ENCODE results near the gene DOCK4.
"Not testable (repeated sequence)": the region's sequence is repeated elsewhere in the genome, so short reads cannot be mapped to it uniquely, and the experiment has no call there.

DOCK4 gene

GRCh38 chr7:112206238-112206990, at the start of gene DOCK4, which contains the start of gene ZNF277:
Gene DOCK4, minus strand, starts transcription at chr7:112206399. Its CDS starts 261 bp downstream, at chr7:112206138.
Gene ZNF277, plus strand, starts transcription at chr7:112206695. Its CDS starts 22 bp downstream, at chr7:112206717.
- no peak for TF ChIP-seq JUND (IDR thresholded peaks at IDR 0.05; ENCODE audit: low read depth)
- peak; percentile 91 to 98 for DNase-seq (ENCODE audit: low read depth in 1 of 2, low spot score in 1 of 2)
- in situ Hi-C loops (cut with HindIII; ENCODE audit: low pct_unique_long_range_greater_than_20kb, low sequenced_read_pairs) = no loop called here

GRCh38 chr7:112255388-112255720, 49.2 kb upstream of the DOCK4 start:
- TF ChIP-seq JUND (IDR thresholded peaks at IDR 0.05; ENCODE audit: low read depth) = no peak
- peak in 1 of 2 experiments; percentile 2 for DNase-seq (ENCODE audit: low read depth in 1 of 2, low spot score in 1 of 2)
- in situ Hi-C loops (cut with HindIII; ENCODE audit: low pct_unique_long_range_greater_than_20kb, low sequenced_read_pairs) = no loop called here

- DNase-seq (ENCODE audit: low read depth in 1 of 2, low spot score in 1 of 2) = no peak
- TF ChIP-seq JUND (IDR thresholded peaks at IDR 0.05; ENCODE audit: low read depth) = no peak
- in situ Hi-C loops (cut with HindIII; ENCODE audit: low pct_unique_long_range_greater_than_20kb, low sequenced_read_pairs) = no loop called here
These were observed 48.6 kb upstream of the DOCK4 start for GRCh38 chr7:112254709-112255387.

GRCh38 chr7:112254156-112254555, 48.0 kb upstream of the DOCK4 start:
- TF ChIP-seq JUND (IDR thresholded peaks at IDR 0.05; ENCODE audit: low read depth) = no peak
- in situ Hi-C loops (cut with HindIII; ENCODE audit: low pct_unique_long_range_greater_than_20kb, low sequenced_read_pairs) = no loop called here
- peak in 1 of 2 experiments; percentile 25 for DNase-seq (ENCODE audit: low read depth in 1 of 2, low spot score in 1 of 2)

GRCh38 chr7:112252691-112253090, 46.5 kb upstream of the DOCK4 start:
- TF ChIP-seq JUND (IDR thresholded peaks at IDR 0.05; ENCODE audit: low read depth) = no peak
- in situ Hi-C loops (cut with HindIII; ENCODE audit: low pct_unique_long_range_greater_than_20kb, low sequenced_read_pairs) = no loop called here
- no peak for DNase-seq (ENCODE audit: low read depth in 1 of 2, low spot score in 1 of 2)

GRCh38 chr7:112252141-112252540, 45.9 kb upstream of the DOCK4 start:
- no peak for TF ChIP-seq JUND (IDR thresholded peaks at IDR 0.05; ENCODE audit: low read depth)
- in situ Hi-C loops (cut with HindIII; ENCODE audit: low pct_unique_long_range_greater_than_20kb, low sequenced_read_pairs) = no loop called here
- no peak for DNase-seq (ENCODE audit: low read depth in 1 of 2, low spot score in 1 of 2)

GRCh38 chr7:112249967-112250366, 43.8 kb upstream of the DOCK4 start:
- DNase-seq (ENCODE audit: low read depth in 1 of 2, low spot score in 1 of 2); in situ Hi-C loops (cut with HindIII; ENCODE audit: low pct_unique_long_range_greater_than_20kb, low sequenced_read_pairs): not testable (repeated sequence)

- no peak for DNase-seq (ENCODE audit: low read depth in 1 of 2, low spot score in 1 of 2)
- TF ChIP-seq JUND (IDR thresholded peaks at IDR 0.05; ENCODE audit: low read depth) = no peak
- in situ Hi-C loops (cut with HindIII; ENCODE audit: low pct_unique_long_range_greater_than_20kb, low sequenced_read_pairs) = no loop called here
These were observed 42.4 kb upstream of the DOCK4 start for GRCh38 chr7:112248598-112248997.

- TF ChIP-seq JUND (IDR thresholded peaks at IDR 0.05; ENCODE audit: low read depth) = no peak
- peak in 1 of 2 experiments; percentile 42 for DNase-seq (ENCODE audit: low read depth in 1 of 2, low spot score in 1 of 2)
- in situ Hi-C loops (cut with HindIII; ENCODE audit: low pct_unique_long_range_greater_than_20kb, low sequenced_read_pairs) = no loop called here
These were observed 32.8 kb upstream of the DOCK4 start for GRCh38 chr7:112238852-112239610.

- no peak for DNase-seq (ENCODE audit: low read depth in 1 of 2, low spot score in 1 of 2)
- in situ Hi-C loops (cut with HindIII; ENCODE audit: low pct_unique_long_range_greater_than_20kb, low sequenced_read_pairs) = no loop called here
These were observed 32.1 kb upstream of the DOCK4 start for GRCh38 chr7:112238330-112238729.

GRCh38 chr7:112236597-112236996, 30.4 kb upstream of the DOCK4 start:
- TF ChIP-seq JUND (IDR thresholded peaks at IDR 0.05; ENCODE audit: low read depth) = no peak
- DNase-seq (ENCODE audit: low read depth in 1 of 2, low spot score in 1 of 2) = no peak
- in situ Hi-C loops (cut with HindIII; ENCODE audit: low pct_unique_long_range_greater_than_20kb, low sequenced_read_pairs) = no loop called here

More at GRCh38 chr7:112238330-112238729, 32.1 kb upstream of the DOCK4 start:
- no peak for TF ChIP-seq JUND (IDR thresholded peaks at IDR 0.05; ENCODE audit: low read depth)

- TF ChIP-seq JUND (IDR thresholded peaks at IDR 0.05; ENCODE audit: low read depth) = no peak
- no peak for DNase-seq (ENCODE audit: low read depth in 1 of 2, low spot score in 1 of 2)
- in situ Hi-C loops (cut with HindIII; ENCODE audit: low pct_unique_long_range_greater_than_20kb, low sequenced_read_pairs) = no loop called here
These were observed 27.9 kb upstream of the DOCK4 start for GRCh38 chr7:112234147-112234546.
